Kidney tubule cell (primary cell): Measurements from ENCODE around the gene PDSS2.
A peak's percentile ranks its signal among the peaks of the same experiment; 100 is the strongest.
"Not testable (repeated sequence)": the region's sequence is repeated elsewhere in the genome, so short reads cannot be mapped to it uniquely, and the experiment has no call there.

ENCODE experiments used
- DNase-seq: peaks from one replicate; pipeline ENCODE4 v3.0.0-alpha.2; 2018; ENCODE audit warnings: low spot score

PDSS2 gene

GRCh38 chr6:107216197-107216933 lies 243.0 kb downstream of the PDSS2 start:
- no peak for DNase-seq

GRCh38 chr6:107215334-107215733 lies 244.0 kb downstream of the PDSS2 start:
- DNase-seq: no peak

GRCh38 chr6:107214655-107215054 lies 244.7 kb downstream of the PDSS2 start:
- no peak for DNase-seq

- DNase-seq: no peak
These were observed 249.7 kb downstream of the PDSS2 start for GRCh38 chr6:107209406-107210305.

- no peak for DNase-seq
These were observed 252.0 kb downstream of the PDSS2 start for GRCh38 chr6:107207251-107207873.

GRCh38 chr6:107205058-107205998 lies 254.0 kb downstream of the PDSS2 start:
- no peak for DNase-seq

- no peak for DNase-seq
These were observed 256.4 kb downstream of the PDSS2 start for GRCh38 chr6:107202876-107203468.

GRCh38 chr6:107198631-107199416 lies 260.5 kb downstream of the PDSS2 start:
- no peak for DNase-seq

GRCh38 chr6:107196152-107196551 lies 263.2 kb downstream of the PDSS2 start:
- DNase-seq: no peak

GRCh38 chr6:107194723-107195122 lies 264.6 kb downstream of the PDSS2 start:
- DNase-seq: not testable (repeated sequence)

GRCh38 chr6:107192830-107193229 lies 266.5 kb downstream of the PDSS2 start:
- no peak for DNase-seq

GRCh38 chr6:107187630-107188029 lies 271.7 kb downstream of the PDSS2 start:
- no peak for DNase-seq

GRCh38 chr6:107186047-107186446 lies 273.3 kb downstream of the PDSS2 start:
- no peak for DNase-seq

GRCh38 chr6:107185391-107185970 lies 273.9 kb downstream of the PDSS2 start:
- peak; percentile 5 for DNase-seq

GRCh38 chr6:107184435-107184834 lies 274.9 kb downstream of the PDSS2 start:
- DNase-seq: no peak

- no peak for DNase-seq
These were observed 279.3 kb downstream of the PDSS2 start for GRCh38 chr6:107180099-107180498.

- no peak for DNase-seq
These were observed 280.4 kb downstream of the PDSS2 start for GRCh38 chr6:107179004-107179403.

- no peak for DNase-seq
These were observed 285.6 kb downstream of the PDSS2 start for GRCh38 chr6:107173779-107174178.

GRCh38 chr6:107171513-107171912 lies 287.9 kb downstream of the PDSS2 start:
- no peak for DNase-seq

- DNase-seq: not testable (repeated sequence)
These were observed 295.1 kb downstream of the PDSS2 start for GRCh38 chr6:107164299-107164698.
